ENCODE measurements around the gene GEMIN7.

DNA sequence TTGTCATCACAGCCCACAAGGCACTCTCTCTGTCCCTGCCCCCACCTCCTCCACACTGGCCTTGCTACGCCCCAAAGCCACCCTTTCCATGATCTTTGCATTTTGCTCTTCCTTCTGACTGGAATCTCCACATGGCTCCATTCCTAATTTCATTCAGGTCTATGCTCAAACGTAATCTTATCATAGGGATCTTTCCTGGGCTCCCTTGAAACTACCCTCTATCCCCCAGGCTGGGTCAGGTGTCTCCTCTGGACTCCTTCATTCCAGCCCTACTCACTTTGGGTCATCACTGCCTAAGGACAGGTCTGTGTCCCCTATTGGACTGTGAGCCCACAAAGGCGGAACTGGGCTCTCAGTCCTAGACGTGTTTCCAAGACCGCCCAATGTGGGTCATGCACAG lies 3.1 kb downstream of the GEMIN7 start:
- TF ChIP-seq, protein P1, sequence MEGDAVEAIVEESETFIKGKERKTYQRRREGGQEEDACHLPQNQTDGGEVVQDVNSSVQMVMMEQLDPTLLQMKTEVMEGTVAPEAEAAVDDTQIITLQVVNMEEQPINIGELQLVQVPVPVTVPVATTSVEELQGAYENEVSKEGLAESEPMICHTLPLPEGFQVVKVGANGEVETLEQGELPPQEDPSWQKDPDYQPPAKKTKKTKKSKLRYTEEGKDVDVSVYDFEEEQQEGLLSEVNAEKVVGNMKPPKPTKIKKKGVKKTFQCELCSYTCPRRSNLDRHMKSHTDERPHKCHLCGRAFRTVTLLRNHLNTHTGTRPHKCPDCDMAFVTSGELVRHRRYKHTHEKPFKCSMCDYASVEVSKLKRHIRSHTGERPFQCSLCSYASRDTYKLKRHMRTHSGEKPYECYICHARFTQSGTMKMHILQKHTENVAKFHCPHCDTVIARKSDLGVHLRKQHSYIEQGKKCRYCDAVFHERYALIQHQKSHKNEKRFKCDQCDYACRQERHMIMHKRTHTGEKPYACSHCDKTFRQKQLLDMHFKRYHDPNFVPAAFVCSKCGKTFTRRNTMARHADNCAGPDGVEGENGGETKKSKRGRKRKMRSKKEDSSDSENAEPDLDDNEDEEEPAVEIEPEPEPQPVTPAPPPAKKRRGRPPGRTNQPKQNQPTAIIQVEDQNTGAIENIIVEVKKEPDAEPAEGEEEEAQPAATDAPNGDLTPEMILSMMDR (IDR thresholded peaks at IDR 0.05): no peak
- no peak for TF ChIP-seq POLR2A (IDR thresholded peaks at IDR 0.05)
